NCI-H1417 (cell line): ENCODE measurements around the gene ALOX5AP.
A peak's percentile ranks its signal among the peaks of the same experiment; 100 is the strongest.

Experiments used
- DNase-seq, 3 experiments: peaks; one replicate each; lab custom pipeline; 2025; lab: John Stamatoyannopoulos, UW

ALOX5AP gene

DNA sequence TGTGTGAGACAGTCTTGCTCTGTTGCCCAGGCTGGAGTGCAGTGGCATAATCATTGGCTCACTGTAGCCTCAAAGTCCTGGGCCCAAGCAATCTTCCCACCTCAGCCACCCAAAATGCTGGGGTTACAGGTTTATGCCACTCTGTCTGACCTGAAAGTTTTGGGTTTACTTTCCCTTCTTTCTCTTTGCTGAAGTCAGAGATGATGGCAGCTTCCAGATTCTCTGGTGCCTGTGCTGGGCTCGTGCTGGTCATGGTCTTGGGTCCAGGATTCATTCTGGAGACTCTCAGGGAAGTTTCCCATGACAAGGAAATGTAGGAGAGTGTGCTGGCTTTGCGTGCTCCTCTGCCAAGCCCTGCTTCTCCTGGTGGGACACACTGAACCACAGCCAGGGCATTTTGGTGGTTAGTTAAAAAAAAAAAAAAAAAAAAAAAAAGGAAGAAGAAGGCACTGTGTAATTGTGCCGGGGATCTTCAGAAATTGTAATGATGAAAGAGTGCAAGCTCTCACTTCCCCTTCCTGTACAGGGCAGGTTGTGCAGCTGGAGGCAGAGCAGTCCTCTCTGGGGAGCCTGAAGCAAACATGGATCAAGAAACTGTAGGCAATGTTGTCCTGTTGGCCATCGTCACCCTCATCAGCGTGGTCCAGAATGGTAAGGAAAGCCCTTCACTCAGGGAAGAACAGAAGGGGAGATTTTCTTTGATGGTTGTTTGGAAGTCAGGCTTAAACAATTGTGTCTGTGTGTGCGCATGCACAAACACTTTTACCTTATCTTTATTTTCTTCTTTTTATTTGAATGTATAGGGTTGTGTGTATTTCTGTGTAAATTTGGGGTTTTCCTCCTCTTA, at the start of gene ALOX5AP:
ALOX5AP (plus strand) TSS at position 519 of the 847 bp plus-strand sequence; CDS start at position 582, 63 bp downstream.
- DNase-seq: no peak

DNA sequence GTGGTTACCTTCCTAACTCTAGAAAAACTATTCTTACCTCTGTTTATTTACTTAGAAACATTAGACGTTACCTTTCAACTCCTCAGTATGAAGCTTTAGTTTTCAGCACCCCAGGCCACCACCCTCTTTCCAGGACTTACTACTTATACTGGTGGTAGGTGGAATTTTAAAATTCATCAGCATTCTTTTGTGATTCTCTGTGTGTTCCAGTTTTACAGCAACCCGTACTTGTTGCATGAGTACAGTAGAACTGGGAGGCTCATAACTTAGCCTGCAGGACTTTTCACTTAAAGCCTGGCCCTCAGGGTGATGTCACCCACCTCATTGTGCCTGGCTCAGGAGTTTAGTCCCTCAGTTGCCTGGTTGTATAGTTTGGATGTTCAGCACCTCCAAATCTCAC, 49.4 kb upstream of the ALOX5AP start:
- DNase-seq: no peak

DNA sequence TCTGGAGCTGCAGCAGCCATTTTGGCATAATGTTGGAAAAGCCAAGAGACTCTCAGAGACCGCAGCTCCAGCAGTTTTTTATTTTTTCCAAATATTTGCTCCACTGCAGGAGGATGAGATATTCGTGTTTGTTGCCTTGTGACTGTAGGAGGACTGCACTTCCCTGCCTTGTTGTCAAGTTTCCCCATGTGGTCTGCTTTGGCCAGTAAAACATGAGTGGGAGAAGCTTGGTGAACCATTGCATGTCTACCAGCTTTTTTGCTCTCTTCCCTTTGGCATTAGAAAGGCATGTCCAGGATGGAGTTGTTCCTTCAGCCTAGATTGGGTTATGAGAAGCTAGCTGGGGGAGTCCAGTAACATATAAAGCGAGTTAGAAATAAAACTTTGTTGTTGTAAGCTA, 47.7 kb upstream of the ALOX5AP start:
- no peak for DNase-seq

DNA sequence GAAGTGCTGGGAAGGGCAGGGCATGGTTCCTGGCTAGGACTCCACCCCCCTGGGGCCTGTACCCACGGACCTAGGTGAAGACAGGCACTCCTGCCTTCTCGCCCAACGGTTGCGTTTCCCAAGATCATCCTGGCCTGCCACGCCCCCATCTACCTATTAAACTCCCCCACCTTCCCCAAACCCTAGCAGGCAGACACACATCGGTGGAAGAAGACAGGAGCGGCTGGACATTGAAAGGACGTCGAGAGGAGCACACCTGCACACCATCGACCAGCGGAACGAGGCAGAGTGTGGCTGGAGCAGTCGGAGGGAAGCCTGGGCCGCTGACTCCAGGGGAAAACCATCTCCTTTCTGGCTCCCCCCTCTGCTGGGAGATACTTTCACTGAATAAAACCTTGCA, 45.6 kb upstream of the ALOX5AP start:
- no peak for DNase-seq

DNA sequence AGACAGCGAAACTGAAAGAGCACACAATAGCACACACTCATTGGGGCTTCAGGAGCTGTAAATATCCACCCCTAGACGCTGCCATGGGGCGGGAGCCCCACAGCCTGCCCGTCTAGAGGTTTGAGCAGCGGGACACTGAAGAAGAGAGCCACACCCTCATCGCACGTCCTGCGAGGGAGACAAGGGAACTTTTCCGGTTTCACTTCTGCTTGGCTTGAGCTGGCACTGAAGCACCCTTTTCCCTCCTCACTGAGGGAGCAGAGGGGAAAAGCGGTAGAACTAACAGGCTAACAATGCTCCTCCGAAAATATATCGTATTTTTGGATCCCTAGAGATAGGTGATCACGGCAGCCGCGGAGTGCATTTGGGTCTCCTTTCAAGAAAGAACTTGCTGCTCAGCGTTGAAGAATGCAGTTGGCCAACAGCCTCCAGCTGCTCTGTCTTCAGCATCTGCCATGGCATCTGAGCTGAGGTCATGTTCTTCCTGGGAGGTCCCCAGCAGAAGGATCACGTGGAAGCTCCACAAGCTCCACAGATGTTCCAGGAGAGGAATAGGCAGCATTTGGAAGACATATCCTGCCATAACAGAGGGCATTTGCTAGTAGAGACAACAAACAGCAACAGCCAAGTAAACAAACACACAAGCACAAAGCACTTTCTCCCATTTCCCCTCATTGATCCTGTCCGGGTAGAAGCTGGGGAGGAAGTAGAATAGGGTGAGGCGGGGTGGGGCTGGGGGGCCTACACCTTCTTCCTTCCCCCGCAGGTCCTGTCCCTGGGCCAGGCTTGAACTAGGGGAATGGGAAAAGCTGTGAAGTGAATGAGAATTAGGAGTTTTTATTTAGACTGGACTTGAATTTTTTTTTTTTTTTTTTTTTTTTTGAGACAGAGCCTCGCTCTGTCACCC, 44.8 kb upstream of the ALOX5AP start:
- peak in 1 of 3 experiments; percentile 2 for DNase-seq

DNA sequence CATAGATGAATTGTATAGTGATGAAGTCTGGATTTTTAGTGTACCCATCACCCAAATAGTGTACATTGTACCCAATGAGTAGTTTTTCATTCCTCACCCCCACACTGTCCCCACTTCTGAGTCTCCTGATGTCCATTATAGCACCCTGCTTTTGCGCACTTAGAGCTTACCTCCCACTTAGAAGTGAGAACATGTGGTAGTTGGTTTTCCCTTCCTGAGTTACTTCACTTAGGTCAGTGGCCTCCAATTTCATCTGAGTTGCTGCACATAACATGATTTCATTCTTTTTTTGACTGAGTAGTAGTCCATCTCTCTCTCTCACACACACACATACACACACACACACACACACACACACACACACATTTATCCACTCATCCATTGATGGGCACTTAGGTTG, 43.2 kb upstream of the ALOX5AP start:
- DNase-seq: no peak

DNA sequence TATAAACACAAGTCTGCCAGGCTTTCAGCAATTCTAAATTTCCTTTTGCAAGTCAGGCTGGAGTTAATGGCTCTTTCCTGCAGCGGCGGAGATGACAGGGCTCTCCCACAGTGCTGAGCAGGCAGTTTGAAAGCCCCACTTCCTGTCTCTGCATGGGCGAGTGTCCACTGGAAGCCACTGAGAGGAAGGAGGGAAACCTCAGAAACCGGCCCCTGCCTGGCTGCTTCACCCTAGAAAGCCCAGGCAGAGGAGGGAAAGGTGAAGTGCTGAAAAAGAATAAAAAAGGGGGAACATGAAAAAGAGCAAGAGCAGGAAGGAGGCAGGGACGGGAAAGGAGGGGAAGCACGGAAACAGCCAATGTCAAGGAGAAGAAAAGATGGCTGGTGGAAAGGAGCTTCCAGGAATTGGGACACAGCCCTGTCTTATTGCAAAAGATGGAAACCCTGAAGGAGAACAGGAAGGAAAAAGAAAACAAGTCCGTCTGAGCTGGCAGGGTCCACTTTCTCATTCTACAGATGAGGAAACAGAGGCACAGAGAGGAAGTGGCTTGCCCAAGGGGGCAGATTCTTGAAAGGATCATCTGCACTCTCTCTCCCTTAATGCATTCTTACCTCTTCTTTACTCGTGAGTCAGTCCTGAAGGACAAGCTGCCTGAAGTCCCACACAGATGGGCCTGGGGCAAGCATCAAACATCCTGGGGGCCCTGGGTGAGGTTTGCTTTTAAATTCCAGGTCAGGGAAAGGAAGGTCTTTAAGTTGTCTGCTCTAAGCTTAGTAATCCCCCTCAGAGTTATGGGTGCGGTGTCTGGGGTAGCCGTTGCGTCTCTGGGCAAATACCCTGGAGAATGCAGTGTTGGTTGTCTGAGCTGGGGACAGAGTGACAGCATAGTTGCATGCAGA, 38.8 kb upstream of the ALOX5AP start:
- DNase-seq: peak in 1 of 3 experiments; percentile 3

DNA sequence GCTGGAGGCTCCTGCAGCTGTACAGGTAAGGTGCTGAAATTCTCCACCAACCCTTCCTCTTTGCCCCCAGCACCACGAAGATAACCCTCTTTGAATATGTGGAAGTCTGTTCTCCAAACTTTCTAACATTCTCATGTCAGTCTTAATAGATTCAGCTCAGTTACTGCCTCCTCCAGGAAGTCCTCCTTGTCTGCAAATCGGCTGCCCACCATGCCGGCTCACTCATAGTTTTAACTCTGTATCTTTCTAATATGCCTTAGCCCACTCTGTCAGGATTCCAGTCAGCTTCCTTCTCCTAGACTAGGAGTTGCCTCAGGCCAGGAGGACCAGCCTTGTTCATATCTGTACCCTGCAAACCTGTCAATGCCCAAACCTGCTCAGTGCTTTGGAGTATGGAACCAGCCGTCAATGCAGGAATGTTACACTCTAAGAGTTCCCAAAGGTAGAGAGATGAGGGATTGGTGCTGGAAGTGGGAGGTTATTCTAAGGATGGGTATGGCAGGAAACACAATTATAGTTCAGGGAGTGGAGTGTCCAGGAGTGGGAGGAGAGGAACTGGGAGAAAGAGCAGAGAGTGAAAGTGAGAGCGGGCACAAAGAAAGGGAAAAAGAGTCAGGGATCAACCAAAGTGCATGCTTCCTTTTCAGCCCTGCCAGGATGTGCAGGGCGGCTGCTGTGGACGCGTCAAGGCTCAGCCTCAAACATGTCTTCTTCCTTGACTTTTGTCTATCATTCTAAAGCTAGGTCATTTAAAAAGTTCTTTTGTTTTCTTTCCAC, 38.0 kb upstream of the ALOX5AP start:
- no peak for DNase-seq

DNA sequence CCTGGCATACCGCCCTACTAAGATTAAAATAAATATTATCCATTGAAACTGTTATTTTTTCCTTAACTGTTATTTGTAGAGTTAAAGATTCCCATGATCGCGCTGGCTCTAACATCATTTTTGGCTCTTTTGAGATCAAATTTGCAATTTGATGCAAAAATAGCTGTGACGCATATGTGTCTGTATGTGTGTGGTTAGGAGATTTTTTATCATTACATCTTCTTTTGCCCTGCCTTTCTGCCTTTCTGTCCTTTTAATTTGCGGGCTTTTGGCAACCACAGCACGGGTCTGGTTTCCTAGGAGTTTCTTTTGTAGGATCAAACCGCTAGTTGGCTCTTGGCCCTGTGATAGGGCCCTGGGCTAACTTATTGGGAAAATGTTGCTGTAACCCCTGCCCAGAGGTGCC, 37.3 kb upstream of the ALOX5AP start:
- DNase-seq: no peak

DNA sequence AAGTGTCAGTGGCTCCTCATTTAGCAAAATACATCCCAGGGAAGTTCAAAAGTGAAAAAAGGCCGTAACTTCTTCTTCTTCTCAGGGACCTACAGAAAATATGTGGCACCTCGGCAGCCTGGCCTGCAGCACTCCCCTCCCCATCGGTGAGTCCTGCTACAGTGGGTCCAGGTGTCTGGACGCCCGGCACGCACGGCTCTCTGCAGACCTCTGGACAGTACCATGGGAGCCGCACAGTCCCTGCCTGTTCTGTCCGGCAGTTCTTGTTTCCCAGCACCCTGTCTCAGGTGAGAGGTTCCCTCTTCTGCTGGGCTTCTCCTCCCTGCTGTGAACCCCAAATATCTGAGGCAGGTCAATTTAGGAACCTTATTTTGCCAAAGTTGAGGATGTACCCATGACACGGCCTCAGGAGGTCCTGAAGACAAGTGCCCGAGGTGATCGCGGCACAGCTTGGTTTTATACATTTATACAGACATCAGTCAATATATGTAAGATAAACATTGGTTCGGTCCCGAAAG, 36.8 kb upstream of the ALOX5AP start:
- DNase-seq: no peak

DNA sequence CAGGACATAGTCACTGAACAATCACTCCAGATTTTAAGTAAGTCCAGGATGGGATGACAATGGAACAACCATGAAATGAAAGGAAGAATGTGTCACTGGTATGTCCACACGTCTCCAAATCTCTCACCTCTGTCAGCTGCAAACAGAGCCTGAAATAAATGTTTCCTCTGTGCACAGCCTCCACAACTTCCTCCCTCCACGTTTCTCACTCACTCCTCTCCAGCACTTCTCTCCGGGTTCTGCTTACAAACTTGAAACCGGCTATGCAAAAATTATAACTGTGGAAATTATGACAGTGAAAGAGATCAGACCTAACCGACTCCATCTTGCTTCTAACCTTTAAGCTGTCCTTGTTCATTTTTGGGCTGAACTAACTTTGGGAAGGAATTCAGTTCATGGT, 35.0 kb upstream of the ALOX5AP start:
- no peak for DNase-seq

DNA sequence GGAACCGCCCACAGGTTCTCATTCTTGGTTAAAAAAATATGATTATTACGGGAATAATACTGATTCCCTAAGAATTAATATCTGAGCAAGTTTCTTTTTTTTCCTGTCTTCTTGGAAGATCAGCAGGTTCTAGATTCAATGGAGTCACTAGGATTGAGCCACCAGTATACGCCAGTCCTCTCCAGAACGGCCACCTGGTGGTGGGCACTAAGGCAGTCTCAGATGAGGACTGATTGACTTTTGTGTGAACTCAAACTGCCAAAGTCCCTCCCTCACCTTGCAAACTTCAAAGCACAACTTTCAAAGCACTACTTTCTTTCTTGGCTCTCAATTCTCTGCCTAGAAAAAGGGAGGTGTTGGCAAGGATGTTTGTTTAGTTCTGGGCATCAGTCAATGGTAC, 33.3 kb upstream of the ALOX5AP start:
- no peak for DNase-seq

DNA sequence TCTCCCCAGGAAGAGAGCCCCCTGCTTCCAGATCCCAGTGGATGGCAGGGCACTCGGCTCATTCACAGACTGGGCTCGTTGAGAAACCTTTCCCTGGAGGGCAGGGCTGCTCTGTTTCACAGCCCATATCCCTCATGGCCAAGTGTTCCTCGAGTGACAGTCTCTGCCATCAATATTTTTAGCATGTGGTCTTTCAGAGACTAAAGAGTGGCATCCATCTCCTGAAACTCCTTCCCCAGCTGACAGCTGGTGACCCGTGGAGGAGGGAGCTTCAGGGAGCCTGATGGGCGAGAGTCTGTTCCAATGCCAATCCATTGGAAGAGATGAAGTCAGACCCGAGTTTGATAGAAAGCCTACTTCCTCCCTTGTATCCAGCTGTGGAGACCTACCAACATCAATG, 30.7 kb upstream of the ALOX5AP start:
- DNase-seq: no peak

DNA sequence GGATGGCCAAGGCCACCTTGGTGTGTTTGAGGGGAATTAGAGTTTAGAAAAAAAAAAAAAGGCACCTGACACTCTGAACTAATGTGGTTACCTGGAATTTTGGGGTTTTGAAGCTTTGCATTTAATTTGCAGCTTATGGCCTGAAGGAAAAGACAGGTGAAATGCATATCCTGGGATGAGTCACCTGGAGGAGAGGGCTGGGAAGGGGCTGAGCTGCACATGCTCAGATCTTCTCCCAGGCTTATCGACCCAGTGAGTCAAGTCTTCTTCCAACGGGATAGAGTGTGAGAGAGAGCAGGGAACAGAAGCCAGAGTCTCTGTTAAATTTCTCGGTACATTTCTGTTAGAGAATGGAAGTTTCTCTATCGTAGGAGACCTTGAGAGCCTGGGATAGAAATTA, 29.7 kb upstream of the ALOX5AP start:
- no peak for DNase-seq

DNA sequence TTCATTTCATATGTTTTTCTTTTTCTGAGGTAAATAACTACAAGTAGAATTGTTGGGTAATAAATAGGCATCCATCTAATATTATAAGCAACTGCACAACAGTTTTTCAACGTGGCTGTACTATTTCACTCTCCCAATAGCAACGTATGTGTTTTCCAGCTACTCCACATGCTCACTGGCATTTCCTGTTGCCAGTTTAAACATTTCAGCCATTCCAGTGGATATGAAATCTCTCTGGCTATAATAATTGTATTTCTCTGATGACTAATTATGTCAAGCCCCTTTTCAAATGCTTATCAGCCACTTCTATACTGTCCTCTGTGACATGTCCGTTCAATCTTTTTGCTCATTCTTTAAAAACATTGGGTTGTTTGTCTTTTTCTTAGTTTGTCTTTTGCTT, 26.8 kb upstream of the ALOX5AP start:
- DNase-seq: no peak

DNA sequence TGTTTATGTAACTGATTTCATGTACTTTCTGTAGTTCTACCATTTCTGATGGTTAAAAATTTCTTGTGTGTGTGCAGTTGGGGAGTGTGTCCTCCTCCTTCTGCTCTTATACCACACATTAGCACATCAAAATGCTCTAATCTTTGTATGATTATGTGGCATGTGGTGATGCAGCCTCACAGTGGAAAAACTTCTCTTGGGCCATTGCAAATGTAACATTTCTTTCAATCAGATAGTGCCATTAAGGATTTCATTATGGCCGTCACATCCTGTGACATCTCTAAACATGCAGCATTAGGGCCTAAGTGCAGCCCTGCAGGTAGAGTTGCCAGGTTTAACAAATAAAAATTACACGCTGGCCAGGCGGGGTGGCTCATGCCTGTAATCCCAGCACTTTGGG, 24.9 kb upstream of the ALOX5AP start:
- no peak for DNase-seq

DNA sequence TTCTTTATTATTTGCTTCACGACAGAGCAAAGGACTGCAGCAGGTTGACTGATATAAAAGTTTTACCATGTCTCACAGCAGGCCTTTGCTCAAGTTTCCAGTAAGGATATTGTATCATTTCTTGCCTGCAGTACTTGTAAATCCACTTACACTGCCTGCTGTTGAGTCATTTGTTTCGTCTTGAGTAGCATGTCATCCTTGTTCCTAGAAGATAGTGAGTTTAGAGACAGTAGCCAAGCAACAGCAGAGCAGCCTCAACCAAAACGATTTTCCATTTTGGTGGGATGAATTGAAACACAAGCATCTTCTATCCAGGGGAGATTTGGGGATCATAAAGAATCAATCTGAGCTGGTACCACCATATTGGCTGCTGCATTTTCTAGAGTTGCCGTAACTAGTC, 24.0 kb upstream of the ALOX5AP start:
- DNase-seq: no peak

DNA sequence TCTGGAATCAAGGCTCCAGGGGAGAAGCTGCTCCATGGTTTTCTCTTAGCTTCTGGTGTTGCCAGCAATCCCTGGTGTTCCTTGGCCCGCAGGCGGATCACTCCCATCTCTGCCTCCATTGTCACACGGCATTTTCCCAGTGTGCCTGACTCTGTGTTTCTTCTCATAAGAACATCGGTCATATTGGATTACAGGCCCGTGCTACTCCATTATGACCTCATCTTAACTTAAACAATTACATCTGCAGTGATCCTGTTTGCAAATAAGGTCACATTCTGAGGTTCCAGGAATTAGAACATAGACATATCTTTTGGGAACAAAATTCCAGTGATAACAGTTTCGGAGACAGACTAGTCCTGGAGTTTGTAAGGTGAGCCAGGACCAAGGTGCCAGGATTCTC, 23.5 kb upstream of the ALOX5AP start:
- no peak for DNase-seq

DNA sequence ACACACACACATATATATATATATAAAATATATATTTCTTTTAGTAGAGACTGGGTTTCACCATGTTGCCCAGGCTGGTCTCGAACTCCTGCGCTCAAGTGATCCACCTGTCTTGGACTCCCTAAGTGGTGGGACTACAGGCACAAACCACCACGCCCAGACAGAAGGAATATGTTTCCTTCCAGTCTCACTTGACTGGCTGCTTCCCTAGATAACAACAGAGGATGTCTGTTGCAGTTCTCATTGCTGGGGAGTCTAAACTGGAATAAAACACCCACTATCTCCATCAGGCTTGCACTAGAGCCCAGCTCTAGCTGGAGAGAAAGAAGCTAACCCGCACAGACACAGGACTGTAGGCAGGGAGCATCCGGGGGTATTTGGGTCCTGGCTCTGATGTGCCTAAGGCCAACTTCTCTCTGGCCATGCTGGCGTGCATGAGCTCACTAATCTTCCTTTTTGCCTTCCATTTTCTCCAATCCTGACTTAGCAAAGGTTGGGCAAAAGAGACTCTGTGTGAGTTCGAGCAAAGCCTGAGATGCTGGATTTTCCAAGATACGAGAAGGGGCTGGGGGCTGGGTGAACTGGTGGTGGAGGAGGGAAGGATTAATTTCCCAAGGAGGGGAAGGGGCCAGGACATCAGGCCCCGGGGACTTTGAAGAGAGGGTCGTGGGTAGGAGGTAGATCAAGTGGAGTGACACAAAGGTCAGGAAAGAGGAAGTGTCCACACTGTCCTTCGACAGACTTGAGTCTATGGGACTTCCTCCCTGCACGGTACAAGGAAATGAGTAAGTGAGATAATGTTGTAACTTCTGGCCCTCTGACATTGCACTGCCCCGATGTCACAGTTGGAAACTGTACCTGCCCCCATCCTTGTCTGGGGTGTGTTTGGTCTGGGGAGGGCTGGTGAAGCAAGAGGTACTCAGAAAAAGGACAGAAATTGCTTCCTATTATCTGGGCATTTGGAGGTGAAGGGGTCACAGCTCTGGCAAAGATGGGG, 22.5 kb upstream of the ALOX5AP start:
- DNase-seq: no peak
